ENCODE data around the gene MON1A. TPM values are rescaled to one million over a fixed set of nuclear protein-coding genes. Genes with fewer than 3 reads are reported as not detected.

MON1A gene
- total and polyA plus RNA-seq, 2 of the 8 experiments (the other 6 are each of a cell fraction or from before 2014, with no cell fraction given) = 10.3 to 14.1 TPM

DNA sequence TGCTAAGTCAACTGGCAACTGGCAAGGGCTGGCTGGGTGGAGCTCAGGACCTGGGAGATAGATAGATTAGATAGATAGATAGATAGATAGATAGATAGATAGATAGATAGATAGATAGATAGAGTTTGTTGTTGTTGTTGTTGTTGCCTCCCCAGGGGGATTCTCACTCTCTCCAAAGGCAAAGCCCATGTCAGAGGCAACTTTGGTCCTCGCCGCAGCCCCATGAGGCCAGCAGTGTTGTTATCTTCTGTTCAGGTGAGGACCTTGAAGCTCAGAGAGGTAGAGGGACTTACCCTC lies 18.5 kb downstream of the MON1A start:
- ChIA-PET POLR2A (ENCODE audit: partially characterized antibody) (interaction anchor here (0.7 to 1.6 kb wide), 7 partner anchors 10 to 110 kb away, joined by 3 to 7 read pairs (median 4); partner anchors contain the start of genes MON1A, RBM6 and TRAIP), CTCF (ENCODE audit: partially characterized antibody) (interaction anchor here (0.6 to 16.1 kb wide), 23 partner anchors 7 to 234 kb away, joined by 3 to 306 read pairs (median 4); partner anchors contain the start of genes IP6K1, MON1A, RBM6 and TRAIP)
- H4K5ac ChIP-seq (ENCODE audit: insufficient read length, low read depth, low read length) = no peak overlapping the region
- no peak overlapping the region for H3K56ac ChIP-seq (replicated peaks; ENCODE audit: insufficient read length, low read depth, low read length)
- DNase-seq (ENCODE audit: low read depth in 1 of 2, low spot score in 2 of 2) = no peak
- no peak overlapping the region for H3K4ac ChIP-seq (replicated peaks; ENCODE audit: insufficient read length, low read depth, low read length)
- peak overlapping the region in 3 of 4 experiments; percentile 49 to 57 (median 57); a peak in 6 of 8 replicates for H3K4me3 ChIP-seq (ENCODE audit: extremely low read depth in 1 of 4, insufficient read depth in 2 of 4, low read depth in 3 of 4, low read length in 4 of 4)
- no peak overlapping the region for H2AFZ ChIP-seq (ENCODE audit: low read length)
- H2BK120ac ChIP-seq (replicated peaks; ENCODE audit: low read depth, low read length) = no peak overlapping the region
- no peak overlapping the region for H3K9ac ChIP-seq (replicated peaks in 1 of 4; ENCODE audit: extremely low read depth in 1 of 4, low read depth in 3 of 4, low read length in 3 of 4)
- no peaks in the 10 kb centered on the region for H3K36me3 ChIP-seq (ENCODE audit: control insufficient read depth in 2 of 4, insufficient read depth in 4 of 4, low read length in 3 of 4)
- H3K4me2 ChIP-seq (ENCODE audit: insufficient read depth in 1 of 2, low read depth in 2 of 2, low read length in 2 of 2) = peak overlapping the region; percentile 56 to 89
- peaks cover 0 to 7% of the 10 kb centered on the region in 2 experiments for H4K20me1 ChIP-seq (replicated peaks in 1 of 2; ENCODE audit: control insufficient read depth in 1 of 2, insufficient read depth in 2 of 2, low read length in 2 of 2)
- H3K4me1 ChIP-seq (replicated peaks in 1 of 4; ENCODE audit: control insufficient read depth in 3 of 4, insufficient read depth in 4 of 4, low read length in 3 of 4) = peaks cover 5 to 32% (median 19%) of the 10 kb centered on the region in 4 experiments
- H3K18ac ChIP-seq (ENCODE audit: extremely low read depth, low read length) = no peak overlapping the region
- H4K91ac ChIP-seq (replicated peaks; ENCODE audit: insufficient read length, low read length) = no peak overlapping the region
- H3K79me2 ChIP-seq (ENCODE audit: control insufficient read depth in 1 of 2, insufficient read depth in 2 of 2, low read length in 2 of 2) = no peaks in the 10 kb centered on the region
- no peak overlapping the region for H3K27ac ChIP-seq (ENCODE audit: low read depth, low read length)
- TF ChIP-seq BACH1 (IDR thresholded peaks at IDR 0.05; ENCODE audit: low read length) (no peak), KDM1A (IDR thresholded peaks at IDR 0.05; ENCODE audit: borderline replicate concordance, low read length) (0 out of 2 replicates have a peak, but pooled peaks have one; percentile 41)
- no peak overlapping the region for H3K23ac ChIP-seq (ENCODE audit: insufficient read length)
- H3K79me1 ChIP-seq (ENCODE audit: low read depth, low read length) = no peaks in the 10 kb centered on the region
- no peak overlapping the region for H2BK12ac ChIP-seq (ENCODE audit: low read depth, low read length)
- no peak for FAIRE-seq
- no peak overlapping the region for H4K8ac ChIP-seq (ENCODE audit: extremely low read depth, insufficient read depth, low read length)
- WGBS, 2 experiments (ENCODE audit: extremely low coverage in 1 of 2, insufficient coverage in 1 of 2, insufficient read length in 1 of 2, insufficient replicate concordance in 2 of 2, low coverage in 1 of 2, low lambda C conversion rate in 2 of 2, missing lambda C conversion rate in 1 of 2) = 92% methylated on average over 2 of the region's 2 CpGs; no CpG with 5 or more reads in 1 of the 2 experiments
- no peaks in the 10 kb centered on the region for H3K9me3 ChIP-seq (ENCODE audit: insufficient read depth in 2 of 2, low read depth in 1 of 2, low read length in 1 of 2)
- H3K27me3 ChIP-seq (replicated peaks in 1 of 4; ENCODE audit: control insufficient read depth in 3 of 4, extremely low read depth in 1 of 4, insufficient read depth in 3 of 4, low read length in 3 of 4) = peaks cover 0 to 18% (median 14%) of the 10 kb centered on the region in 4 experiments; a peak in 5 of 7 replicates
- H2BK15ac ChIP-seq (ENCODE audit: low read length) = no peak overlapping the region; the same call in 1 of the 2 replicates
- no peak overlapping the region for H2BK5ac ChIP-seq (ENCODE audit: low read depth, low read length)
- 0 out of 2 replicates have a peak overlapping the region, but pooled peaks have one; percentile 20 for H2AK5ac ChIP-seq (ENCODE audit: low read depth, low read length)
- peaks cover 8% of the 10 kb centered on the region; the same call in 1 of the 2 replicates for H3K23me2 ChIP-seq (ENCODE audit: low read depth, low read length)
- H3K14ac ChIP-seq (ENCODE audit: insufficient read length) = no peak overlapping the region
- no peak overlapping the region for H2BK20ac ChIP-seq (ENCODE audit: low read length)
